Upper lobe of left lung (tissue), 6 donors: Measurements from ENCODE around the gene PICALM. TPM values are rescaled to one million over a fixed set of nuclear protein-coding genes. Genes with fewer than 3 reads are reported as not detected.

Experiments
- ATAC-seq, 2 donors: fragments of 200-7000 bp; cut with Tn5 transposase; one replicate each; pipeline ENCODE4 v1.9.1; 2022; ENCODE audit warnings: mild to moderate bottlenecking in 2 of 2, moderate library complexity in 2 of 2; ENCODE audit not compliant: low FRiP score in 2 of 2
- DNase-seq, 2 donors: peaks; one replicate each; pipeline ENCODE4 v3.0.0-alpha.2; 2019 to 2020
- H3K27ac ChIP-seq, 4 donors: fragments of 200-600 bp; sonication (generic); one replicate each; pipeline ENCODE4 v1.5.1; 2016 to 2019
- H3K27me3 ChIP-seq, 4 donors: fragments of 200-600 bp; sonication (generic); one replicate each; pipeline ENCODE4 v1.5.1; 2017 to 2019
- H3K36me3 ChIP-seq, 4 donors: fragments of 200-600 bp; sonication (generic); one replicate each; pipeline ENCODE4 v1.5.1; 2016 to 2019
- H3K4me1 ChIP-seq, 4 donors: fragments of 200-600 bp; sonication (generic); one replicate each; pipeline ENCODE4 v1.5.1; 2018 to 2019
- H3K4me3 ChIP-seq, 4 donors: fragments of 200-600 bp; sonication (generic); one replicate each; pipeline ENCODE4 v1.5.1; 2017 to 2019; ENCODE audit warnings: mild to moderate bottlenecking in 2 of 4, moderate library complexity in 1 of 4
- H3K9me3 ChIP-seq, 4 donors: fragments of 200-600 bp; sonication (generic); one replicate each; pipeline ENCODE4 v1.5.1; 2018 to 2019
- CTCF ChIP-seq, 6 experiments: fragments of 450-650 bp in 4 of 6; fragments of 200-600 bp in 2 of 6; sonication (generic) in 2 of 6; IDR thresholded peaks; one replicate each; pipeline ENCODE4 v1.5.1; 2016 to 2019; ENCODE audit warnings: antibody characterized with exemption in 6 of 6
- EP300 ChIP-seq, 4 donors: sonication (generic); formaldehyde crosslinking; IDR thresholded peaks; one replicate each; pipeline ENCODE4 v1.5.1; 2017; ENCODE audit warnings: antibody characterized with exemption in 4 of 4, control low read depth in 2 of 4
- POLR2A ChIP-seq, 4 donors: fragments of 450-650 bp; IDR thresholded peaks; one replicate each; pipeline ENCODE4 v1.5.1; 2016 to 2017; ENCODE audit warnings: antibody characterized with exemption in 4 of 4, mild to moderate bottlenecking in 2 of 4
- POLR2AphosphoS5 ChIP-seq, 2 donors: sonication (generic); formaldehyde crosslinking; IDR thresholded peaks; one replicate each; pipeline ENCODE4 v1.5.1; 2017; ENCODE audit warnings: antibody characterized with exemption in 2 of 2
- WGBS, 2 donors: methylation state at CpG; one replicate each; pipeline ENCODE4 v1.1.5; 2017 to 2018; 5-methylcytosine and 5-hydroxymethylcytosine counted together
- total RNA-seq, 6 donors: library from RNA; depleted of rRNA in 4 of 6; stranded (reverse); fragments of >200 nt in 4 of 6; gene quantifications; one replicate each; pipeline versions ENCODE4 v1.1.0 to v1.2.1, GENCODE V29; 2016 to 2021
- donor health status: DM: no; HTN: no; CAD: no; lungs with moderate emphysema.
- donor health status: DM: no; HTN: yes; CAD: no; lungs with severe emphysema.

The PICALM gene
- total RNA-seq, 6 donors from 2014 or later = 144 to 294 (median 198) TPM

GRCh38 chr11:86039094-86039493, 29.8 kb downstream of the PICALM start:
- ATAC-seq = no peak
- H3K4me1 ChIP-seq = peaks cover 53 to 56% (median 53%) of the 10 kb centered on the region in 4 donors
- H3K36me3 ChIP-seq = no peaks in the 10 kb centered on the region

GRCh38 chr11:86037743-86038142, 31.1 kb downstream of the PICALM start:
- Histone ChIP-seq H3K27me3 (no peaks in the 10 kb centered on the region), H3K9me3 (no peaks in the 10 kb centered on the region), H3K4me1 (peaks cover 48 to 54% (median 50%) of the 10 kb centered on the region in 4 donors), H3K36me3 (no peaks in the 10 kb centered on the region), H3K4me3 (no peak overlapping the region), H3K27ac (no peak overlapping the region)
- ATAC-seq = no peak
- 92 to 96% methylated on average over 4 of the region's 4 CpGs for WGBS, 2 donors
- DNase-seq = no peak
- TF ChIP-seq POLR2AphosphoS5 (IDR thresholded peaks at IDR 0.05) (no peak), CTCF (IDR thresholded peaks at IDR 0.05) (no peak), EP300 (IDR thresholded peaks at IDR 0.05) (no peak), POLR2A (IDR thresholded peaks at IDR 0.05) (no peak)

More at GRCh38 chr11:86039094-86039493, 29.8 kb downstream of the PICALM start:
- Histone ChIP-seq H3K4me3 (no peak overlapping the region), H3K27me3 (no peaks in the 10 kb centered on the region), H3K9me3 (no peaks in the 10 kb centered on the region), H3K27ac (no peak overlapping the region)
- no peak for DNase-seq
- TF ChIP-seq POLR2A (IDR thresholded peaks at IDR 0.05) = no peak
- TF ChIP-seq CTCF (IDR thresholded peaks at IDR 0.05) = no peak
- no peak for TF ChIP-seq POLR2AphosphoS5 (IDR thresholded peaks at IDR 0.05)
- no peak for TF ChIP-seq EP300 (IDR thresholded peaks at IDR 0.05)

DNA sequence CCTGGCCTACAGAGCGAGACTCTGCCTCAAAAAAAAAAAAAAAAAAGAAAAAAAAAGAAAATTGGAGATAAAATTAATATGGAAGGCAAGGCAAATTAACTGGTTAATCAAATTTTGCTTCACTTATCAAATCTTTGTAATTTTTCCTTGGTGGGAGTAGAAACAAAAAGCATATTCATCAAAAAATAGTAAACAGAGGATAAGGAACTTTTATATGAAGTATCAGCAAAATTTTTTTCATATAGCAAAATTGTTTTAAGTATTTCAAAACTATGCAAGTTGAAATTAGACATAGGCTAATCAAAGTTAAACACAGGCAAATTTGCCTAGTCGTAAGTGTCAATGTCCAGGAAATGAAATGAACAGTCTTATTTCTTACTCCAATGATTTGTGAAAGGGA, 33.0 kb downstream of the PICALM start:
- no peak overlapping the region for H3K27ac ChIP-seq
- no peak for TF ChIP-seq EP300 (IDR thresholded peaks at IDR 0.05)
- no peak for TF ChIP-seq POLR2A (IDR thresholded peaks at IDR 0.05)
- no peak for TF ChIP-seq CTCF (IDR thresholded peaks at IDR 0.05)
- no peak for TF ChIP-seq POLR2AphosphoS5 (IDR thresholded peaks at IDR 0.05)
- DNase-seq (no peak), ATAC-seq (no peak)
- H3K4me3 ChIP-seq = no peak overlapping the region
- peaks cover 32 to 38% (median 36%) of the 10 kb centered on the region in 4 donors for H3K4me1 ChIP-seq
- H3K36me3 ChIP-seq = peaks cover 0 to 1% (median 0%) of the 10 kb centered on the region in 4 donors
- H3K9me3 ChIP-seq = no peaks in the 10 kb centered on the region
- H3K27me3 ChIP-seq = no peaks in the 10 kb centered on the region
- WGBS, 2 donors = 90 to 94% methylated on average over 2 of the region's 2 CpGs

DNA sequence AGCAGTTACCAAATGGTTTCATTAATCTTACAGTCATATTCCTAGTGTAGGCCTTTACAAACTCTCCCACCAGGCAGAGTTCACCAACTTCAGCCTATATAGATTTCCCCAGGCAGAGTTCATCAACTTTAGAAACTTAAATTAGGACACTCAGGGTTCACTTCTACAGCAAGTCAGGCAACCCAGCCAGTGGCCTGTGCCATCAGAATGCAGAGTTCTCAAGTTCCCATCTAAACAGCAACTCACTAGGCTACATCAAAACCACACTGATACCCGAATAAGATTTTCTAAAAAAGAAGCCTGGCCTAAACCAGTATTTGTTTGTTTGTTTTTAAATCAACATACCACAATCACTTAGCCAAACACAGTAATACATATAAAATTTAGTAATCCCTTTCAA, 33.7 kb downstream of the PICALM start:
- 57 to 72% methylated on average over 1 of the region's 1 CpG for WGBS, 2 donors

More for the DNA sequence above, 33.7 kb downstream of the PICALM start:
- no peaks in the 10 kb centered on the region for H3K9me3 ChIP-seq
- no peak overlapping the region for H3K4me3 ChIP-seq
- ATAC-seq (no peak), DNase-seq (no peak)
- no peak for TF ChIP-seq POLR2AphosphoS5 (IDR thresholded peaks at IDR 0.05)
- TF ChIP-seq EP300 (IDR thresholded peaks at IDR 0.05) = no peak
- no peak for TF ChIP-seq CTCF (IDR thresholded peaks at IDR 0.05)
- no peak for TF ChIP-seq POLR2A (IDR thresholded peaks at IDR 0.05)
- peaks cover 24 to 31% (median 30%) of the 10 kb centered on the region in 4 donors for H3K4me1 ChIP-seq
- H3K27ac ChIP-seq = no peak overlapping the region
- H3K27me3 ChIP-seq = no peaks in the 10 kb centered on the region
- H3K36me3 ChIP-seq = peaks cover 0 to 9% (median 3%) of the 10 kb centered on the region in 4 donors
